ENCODE measurements around the gene MARCHF2. TPM values are rescaled to one million over a fixed set of nuclear protein-coding genes. Genes with fewer than 3 reads are reported as not detected.
A peak's percentile ranks its signal among the peaks of the same experiment; 100 is the strongest.

MARCHF2 gene, protein sequence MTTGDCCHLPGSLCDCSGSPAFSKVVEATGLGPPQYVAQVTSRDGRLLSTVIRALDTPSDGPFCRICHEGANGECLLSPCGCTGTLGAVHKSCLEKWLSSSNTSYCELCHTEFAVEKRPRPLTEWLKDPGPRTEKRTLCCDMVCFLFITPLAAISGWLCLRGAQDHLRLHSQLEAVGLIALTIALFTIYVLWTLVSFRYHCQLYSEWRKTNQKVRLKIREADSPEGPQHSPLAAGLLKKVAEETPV
- 100 to 1,000 TPM in 2 of 4 donors, 10 to 100 TPM in 2; 86.1 to 381 (median 118) TPM for total RNA-seq

- peak; percentile 97 for DNase-seq
- H3K4me3 ChIP-seq = peak within 1 kb of the TSS; percentile 86 to 95 (median 92)
- peaks cover 6 to 49% (median 15%) of the 10 kb centered on the region in 4 donors for H3K4me1 ChIP-seq
- TF ChIP-seq, protein P1, sequence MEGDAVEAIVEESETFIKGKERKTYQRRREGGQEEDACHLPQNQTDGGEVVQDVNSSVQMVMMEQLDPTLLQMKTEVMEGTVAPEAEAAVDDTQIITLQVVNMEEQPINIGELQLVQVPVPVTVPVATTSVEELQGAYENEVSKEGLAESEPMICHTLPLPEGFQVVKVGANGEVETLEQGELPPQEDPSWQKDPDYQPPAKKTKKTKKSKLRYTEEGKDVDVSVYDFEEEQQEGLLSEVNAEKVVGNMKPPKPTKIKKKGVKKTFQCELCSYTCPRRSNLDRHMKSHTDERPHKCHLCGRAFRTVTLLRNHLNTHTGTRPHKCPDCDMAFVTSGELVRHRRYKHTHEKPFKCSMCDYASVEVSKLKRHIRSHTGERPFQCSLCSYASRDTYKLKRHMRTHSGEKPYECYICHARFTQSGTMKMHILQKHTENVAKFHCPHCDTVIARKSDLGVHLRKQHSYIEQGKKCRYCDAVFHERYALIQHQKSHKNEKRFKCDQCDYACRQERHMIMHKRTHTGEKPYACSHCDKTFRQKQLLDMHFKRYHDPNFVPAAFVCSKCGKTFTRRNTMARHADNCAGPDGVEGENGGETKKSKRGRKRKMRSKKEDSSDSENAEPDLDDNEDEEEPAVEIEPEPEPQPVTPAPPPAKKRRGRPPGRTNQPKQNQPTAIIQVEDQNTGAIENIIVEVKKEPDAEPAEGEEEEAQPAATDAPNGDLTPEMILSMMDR (IDR thresholded peaks at IDR 0.05) = peak; percentile 53 to 74 (median 61)
- TF ChIP-seq POLR2A (IDR thresholded peaks at IDR 0.05) (no peak), EP300 (IDR thresholded peaks at IDR 0.05; ENCODE audit: low read depth) (no peak), POLR2AphosphoS5 (IDR thresholded peaks at IDR 0.05) (peak; percentile 38 to 74 (median 40))
- H3K9me3 ChIP-seq = no peaks in the 10 kb centered on the region
- intact Hi-C loops (cut with DNase I; ENCODE audit: low total_unique reads) = no loop called here
- WGBS, 2 donors (ENCODE audit: low coverage in 1 of 2) = 4 to 6% methylated on average over 5 to 57 of the region's 89 CpGs
- no peaks in the 10 kb centered on the region for H3K27me3 ChIP-seq
- in situ Hi-C loops (cut with MboI; ENCODE audit: low pct_ligation_motif_present in 1 of 4, low pct_unique_long_range_greater_than_20kb in 1 of 4, low sequenced_read_pairs in 3 of 4) = loop anchor here in 2 of 4 donors (10.0 to 25.0 kb wide), 2 partner anchors 92 to 99 kb away; partner anchors contain the start of genes PRAM1 (in 2 of the 2) and ZNF414 (in 1 of the 2)
- peak within 1 kb of the TSS; percentile 82 to 90 (median 83) for H3K27ac ChIP-seq
- no peaks in the 10 kb centered on the region for H3K36me3 ChIP-seq
Measured at GRCh38 chr19:8412783-8413628, at the start of gene MARCHF2. Gene MARCHF2, plus strand, starts transcription at chr19:8413305. Its CDS starts 8,536 bp downstream, at chr19:8421841.

DNA sequence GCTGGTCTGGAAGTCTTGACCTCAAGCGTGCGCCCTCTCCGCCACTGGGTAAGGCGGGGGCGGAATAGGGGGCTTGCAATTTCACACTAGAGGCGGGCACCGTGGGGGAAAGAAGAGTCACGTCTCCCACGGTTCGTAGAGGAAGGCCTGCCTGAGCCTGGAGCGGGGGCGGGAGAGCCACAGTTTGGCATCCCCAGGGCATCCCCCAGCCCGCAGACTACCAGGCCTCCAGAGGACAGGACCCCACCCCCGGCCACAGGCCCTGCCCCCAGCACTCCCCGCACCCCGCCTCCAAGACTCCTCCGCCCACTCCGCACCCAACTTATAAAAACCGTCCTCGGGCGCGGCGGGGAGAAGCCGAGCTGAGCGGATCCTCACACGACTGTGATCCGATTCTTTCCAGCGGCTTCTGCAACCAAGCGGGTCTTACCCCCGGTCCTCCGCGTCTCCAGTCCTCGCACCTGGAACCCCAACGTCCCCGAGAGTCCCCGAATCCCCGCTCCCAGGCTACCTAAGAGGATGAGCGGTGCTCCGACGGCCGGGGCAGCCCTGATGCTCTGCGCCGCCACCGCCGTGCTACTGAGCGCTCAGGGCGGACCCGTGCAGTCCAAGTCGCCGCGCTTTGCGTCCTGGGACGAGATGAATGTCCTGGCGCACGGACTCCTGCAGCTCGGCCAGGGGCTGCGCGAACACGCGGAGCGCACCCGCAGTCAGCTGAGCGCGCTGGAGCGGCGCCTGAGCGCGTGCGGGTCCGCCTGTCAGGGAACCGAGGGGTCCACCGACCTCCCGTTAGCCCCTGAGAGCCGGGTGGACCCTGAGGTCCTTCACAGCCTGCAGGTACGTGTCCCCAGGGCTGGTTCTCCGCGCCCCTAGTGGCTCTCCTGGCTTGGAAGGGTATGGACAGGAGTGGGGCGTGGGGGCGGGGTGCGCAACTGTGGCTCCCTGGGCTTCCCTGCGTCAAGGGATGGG, 49.0 kb upstream of the MARCHF2 start, which contains the start of gene ANGPTL4:
Gene ANGPTL4 (plus strand): TSS at position 353 of the 969 bp plus-strand sequence. CDS start 167 bp downstream, at position 520.
- Histone ChIP-seq H3K36me3 (no peaks in the 10 kb centered on the region), H3K9me3 (no peaks in the 10 kb centered on the region), H3K4me1 (peaks cover 30 to 74% (median 56%) of the 10 kb centered on the region in 4 donors), H3K27me3 (peaks cover 29% of the 10 kb centered on the region), H3K4me3 (peak within 1 kb of the TSS; percentile 28 to 72 (median 52)), H3K27ac (peak within 1 kb of the TSS; percentile 76 to 94 (median 84))
- TF ChIP-seq POLR2A (IDR thresholded peaks at IDR 0.05) (peak; percentile 62), EP300 (IDR thresholded peaks at IDR 0.05; ENCODE audit: low read depth) (no peak), POLR2AphosphoS5 (IDR thresholded peaks at IDR 0.05) (peak; percentile 81 to 92 (median 91))
- TF ChIP-seq, protein P1 (IDR thresholded peaks at IDR 0.05) = peak in 4 of 5 experiments; percentile 10 to 29 (median 20)
- 2% methylated on average over 75 of the region's 81 CpGs; no CpG with 5 or more reads in 1 of the 2 donors for WGBS, 2 donors (ENCODE audit: low coverage in 1 of 2)
- intact Hi-C loops (cut with DNase I; ENCODE audit: low total_unique reads) = loop anchor here (10.0 kb wide), 1 partner anchor 81 kb away; the partner anchor contains the start of gene HNRNPM
- in situ Hi-C loops (cut with MboI; ENCODE audit: low pct_ligation_motif_present in 1 of 4, low pct_unique_long_range_greater_than_20kb in 1 of 4, low sequenced_read_pairs in 3 of 4) = no loop called here
- DNase-seq = peak; percentile 78

DNA sequence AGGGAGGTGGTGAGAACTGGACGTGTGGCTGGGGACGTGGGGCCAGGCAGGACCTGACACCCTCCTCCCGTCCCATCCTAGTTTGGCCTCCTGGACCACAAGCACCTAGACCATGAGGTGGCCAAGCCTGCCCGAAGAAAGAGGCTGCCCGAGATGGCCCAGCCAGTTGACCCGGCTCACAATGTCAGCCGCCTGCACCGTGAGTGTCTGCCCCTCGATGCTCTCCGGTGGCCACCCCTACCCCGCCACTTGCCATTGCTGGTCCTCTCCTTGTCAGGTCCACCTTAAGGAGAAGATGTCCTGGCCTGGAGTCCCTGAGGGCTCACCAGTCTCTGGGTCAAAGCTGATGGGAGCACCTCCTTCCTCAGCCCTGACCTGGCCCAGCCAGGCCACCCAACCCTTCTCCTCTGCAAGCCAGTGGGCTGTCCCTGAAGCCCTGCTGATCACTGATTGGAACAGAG, 47.0 kb upstream of the MARCHF2 start:
- Histone ChIP-seq H3K4me1 (peaks cover 30 to 74% (median 58%) of the 10 kb centered on the region in 4 donors), H3K36me3 (no peaks in the 10 kb centered on the region), H3K27ac (peak overlapping the region; percentile 63 to 94 (median 72)), H3K9me3 (no peaks in the 10 kb centered on the region), H3K27me3 (peaks cover 29% of the 10 kb centered on the region), H3K4me3 (no peak overlapping the region)
- in situ Hi-C loops (cut with MboI; ENCODE audit: low pct_ligation_motif_present in 1 of 4, low pct_unique_long_range_greater_than_20kb in 1 of 4, low sequenced_read_pairs in 3 of 4) = no loop called here
- TF ChIP-seq, protein P1 (IDR thresholded peaks at IDR 0.05) = no peak
- TF ChIP-seq POLR2AphosphoS5 (IDR thresholded peaks at IDR 0.05) (no peak), EP300 (IDR thresholded peaks at IDR 0.05; ENCODE audit: low read depth) (no peak), POLR2A (IDR thresholded peaks at IDR 0.05) (no peak)
- 85% methylated on average over 9 of the region's 11 CpGs; no CpG with 5 or more reads in 1 of the 2 donors for WGBS, 2 donors (ENCODE audit: low coverage in 1 of 2)
- intact Hi-C loops (cut with DNase I; ENCODE audit: low total_unique reads) = loop anchor here (10.0 kb wide), 1 partner anchor 79 kb away; the partner anchor contains the start of gene HNRNPM
- DNase-seq = no peak

Data from transverse colon (tissue), 4 donors.